Fibroblast of lung (primary cell): Measurements from ENCODE around the gene PSPC1. TPM values are rescaled to one million over a fixed set of nuclear protein-coding genes. Genes with fewer than 3 reads are reported as not detected.

ENCODE experiments used
- DNase-seq, 2 donors: peaks; one replicate each; pipeline versions ENCODE4 v3.0.0 to v3.0.0-alpha.2; 2010; ENCODE audit warnings: low read depth in 2 of 2
- H2AFZ ChIP-seq: 2 replicates; pipeline ENCODE4 v1.5.1; 2012; ENCODE audit warnings: low read length, control low read depth, inconsistent platforms
- H3K27ac ChIP-seq: 2 replicates; pipeline ENCODE4 v1.5.1; 2011; ENCODE audit warnings: low read length, control low read depth; ENCODE audit not compliant: insufficient read depth
- H3K27me3 ChIP-seq: 2 replicates; pipeline ENCODE4 v1.5.1; 2011; ENCODE audit warnings: mild to moderate bottlenecking, low read length; ENCODE audit not compliant: control insufficient read depth, insufficient read depth
- H3K36me3 ChIP-seq: 2 replicates; pipeline ENCODE4 v1.5.1; 2011; ENCODE audit warnings: low read length; ENCODE audit not compliant: control insufficient read depth, insufficient read depth
- H3K4me1 ChIP-seq: 2 replicates; pipeline ENCODE4 v1.5.1; 2011; ENCODE audit warnings: low read length; ENCODE audit not compliant: control insufficient read depth, insufficient read depth; ENCODE audit errors: extremely low read depth
- H3K4me2 ChIP-seq: 2 replicates; pipeline ENCODE4 v1.5.1; 2011; ENCODE audit warnings: low read length, control low read depth; ENCODE audit not compliant: insufficient read depth; ENCODE audit errors: extremely low read depth
- H3K4me3 ChIP-seq, 4 experiments: fragments of 200-600 bp in 1 of 4; sonication (generic) in 1 of 4; replicated peaks in 1 of 4; 2 replicates each; pipeline ENCODE4 v1.5.1; 2011 to 2016; ENCODE audit warnings: low read length in 4 of 4, low read depth in 3 of 4, mild to moderate bottlenecking in 3 of 4, control low read depth in 2 of 4, inconsistent platforms in 1 of 4, mixed read lengths in 1 of 4; ENCODE audit not compliant: insufficient read depth in 1 of 4; ENCODE audit errors: control extremely low read depth in 1 of 4
- H3K79me2 ChIP-seq: 2 replicates; pipeline ENCODE4 v1.5.1; 2012; ENCODE audit warnings: mild to moderate bottlenecking, low read length, inconsistent platforms; ENCODE audit not compliant: control insufficient read depth, insufficient read depth
- H3K9ac ChIP-seq: 2 replicates; pipeline ENCODE4 v1.5.1; 2011; ENCODE audit warnings: mild to moderate bottlenecking, low read length, control low read depth; ENCODE audit not compliant: insufficient read depth
- H3K9me3 ChIP-seq: 2 replicates; pipeline ENCODE4 v1.5.1; 2012; ENCODE audit warnings: low read depth, low read length; ENCODE audit not compliant: control insufficient read depth, insufficient read depth
- H4K20me1 ChIP-seq: 2 replicates; pipeline ENCODE4 v1.5.1; 2011; ENCODE audit warnings: low read length; ENCODE audit not compliant: control insufficient read depth, insufficient read depth; ENCODE audit errors: extremely low read depth
- CTCF ChIP-seq, 2 donors: IDR thresholded peaks in 1 of 2; conservative IDR thresholded peaks in 1 of 2; 1 replicate in 1 of 2; 2 replicates in 1 of 2; pipeline ENCODE4 v1.5.1; 2011 to 2012; ENCODE audit warnings: low read length in 2 of 2, control low read depth in 1 of 2, inconsistent platforms in 1 of 2, low read depth in 1 of 2, mild to moderate bottlenecking in 1 of 2
- EZH2 ChIP-seq: IDR thresholded peaks from 2 replicates; pipeline ENCODE4 v1.5.1; 2012; ENCODE audit warnings: low read length, control low read depth, mild to moderate bottlenecking; ENCODE audit errors: missing control alignments
- polyA plus RNA-seq, 2 donors: library from polyadenylated mRNA; depleted of rRNA in 1 of 2; stranded (reverse) in 1 of 2; unstranded in 1 of 2; fragments of >200 nt; gene quantifications; 2 replicates each; pipeline ENCODE4 v1.2.1, GENCODE V29; 2011 to 2012; ENCODE audit warnings: missing spikeins in 1 of 2
- total RNA-seq: library from RNA; depleted of rRNA; stranded (reverse); fragments of >200 nt; gene quantifications from 2 replicates; pipeline ENCODE4 v1.2.1, GENCODE V29; 2014

PSPC1 gene
- total and polyA plus RNA-seq, 2 donors (not counting 1 experiment from before 2014, with no cell fraction given): 47.2 to 52.8 TPM

- no peak overlapping the region for H3K4me2 ChIP-seq
- H3K36me3 ChIP-seq: peaks cover 9% of the 10 kb centered on the region
- no peak overlapping the region for H3K4me3 ChIP-seq
- DNase-seq: no peak
- no peaks in the 10 kb centered on the region for H4K20me1 ChIP-seq
- H3K9ac ChIP-seq: no peak overlapping the region
- no peaks in the 10 kb centered on the region for H3K4me1 ChIP-seq
- no peak overlapping the region for H3K27ac ChIP-seq
- H3K9me3 ChIP-seq: no peaks in the 10 kb centered on the region
- no peaks in the 10 kb centered on the region for H3K27me3 ChIP-seq
- no peaks in the 10 kb centered on the region for H3K79me2 ChIP-seq
- H2AFZ ChIP-seq: no peak overlapping the region
- no peak for TF ChIP-seq CTCF (conservative IDR thresholded peaks at IDR 0.05 in 1 of 2, IDR thresholded peaks at IDR 0.05 in 1 of 2; ENCODE audit: low read depth in 1 of 2, low read length in 2 of 2)
- no peak for TF ChIP-seq EZH2
Observed at GRCh38 chr13:19658831-19659230, 123.9 kb downstream of the PSPC1 start.

- H3K27ac ChIP-seq: no peak overlapping the region
- H3K9ac ChIP-seq: no peak overlapping the region
- no peak overlapping the region for H3K4me3 ChIP-seq
Observed at GRCh38 chr13:19657872-19658591, 124.7 kb downstream of the PSPC1 start.

More at GRCh38 chr13:19657872-19658591, 124.7 kb downstream of the PSPC1 start:
- Histone ChIP-seq H3K4me1 (no peaks in the 10 kb centered on the region), H3K9me3 (no peaks in the 10 kb centered on the region), H4K20me1 (no peaks in the 10 kb centered on the region), H2AFZ (no peak overlapping the region), H3K36me3 (peaks cover 6% of the 10 kb centered on the region), H3K27me3 (no peaks in the 10 kb centered on the region), H3K79me2 (no peaks in the 10 kb centered on the region), H3K4me2 (no peak overlapping the region)
- peak in 1 of 2 donors; percentile 17 for DNase-seq
- TF ChIP-seq EZH2 (no peak), CTCF (conservative IDR thresholded peaks at IDR 0.05 in 1 of 2, IDR thresholded peaks at IDR 0.05 in 1 of 2; ENCODE audit: low read depth in 1 of 2, low read length in 2 of 2) (no peak)

Other genes with a start within 250 kb of the PSPC1 start
- gene TPTE2, start 221.4 kb downstream of the PSPC1 start, total RNA-seq: not detected in 2 replicates
- gene TPTE2, start 221.4 kb downstream of the PSPC1 start, polyA plus RNA-seq: not detected in 2 replicates
- 18.3 and 18.7 TPM in 2 replicates for gene MPHOSPH8, start 149.3 kb downstream of the PSPC1 start, total RNA-seq
- 16.6 and 18.8 TPM in 2 replicates for gene MPHOSPH8, start 149.3 kb downstream of the PSPC1 start, polyA plus RNA-seq
- gene ZMYM5, start 80.7 kb upstream of the PSPC1 start, total RNA-seq: 17.5 and 32.4 TPM in 2 replicates
- 9.0 and 11.3 TPM in 2 replicates for gene ZMYM5, start 80.7 kb upstream of the PSPC1 start, polyA plus RNA-seq
- 51.1 and 63.4 TPM in 2 replicates for gene ZMYM2, start 175.8 kb upstream of the PSPC1 start, total RNA-seq
- 21.5 and 37.3 TPM in 2 replicates for gene ZMYM2, start 175.8 kb upstream of the PSPC1 start, polyA plus RNA-seq